Activated naive CD8-positive, alpha-beta T cell treated with anti-CD3 and anti-CD28 coated beads, Interleukin-2, amount 50 U/mL, for 16 hours (primary cell): Measurements from ENCODE around the gene MEGF6.

Experiments
- DNase-seq: peaks from one replicate; pipeline ENCODE4 v3.0.0-alpha.2; 2020; ENCODE audit warnings: low read depth, low spot score

The MEGF6 gene

GRCh38 chr1:3441410-3441847 lies 169.9 kb downstream of the MEGF6 start:
- DNase-seq: no peak

DNA sequence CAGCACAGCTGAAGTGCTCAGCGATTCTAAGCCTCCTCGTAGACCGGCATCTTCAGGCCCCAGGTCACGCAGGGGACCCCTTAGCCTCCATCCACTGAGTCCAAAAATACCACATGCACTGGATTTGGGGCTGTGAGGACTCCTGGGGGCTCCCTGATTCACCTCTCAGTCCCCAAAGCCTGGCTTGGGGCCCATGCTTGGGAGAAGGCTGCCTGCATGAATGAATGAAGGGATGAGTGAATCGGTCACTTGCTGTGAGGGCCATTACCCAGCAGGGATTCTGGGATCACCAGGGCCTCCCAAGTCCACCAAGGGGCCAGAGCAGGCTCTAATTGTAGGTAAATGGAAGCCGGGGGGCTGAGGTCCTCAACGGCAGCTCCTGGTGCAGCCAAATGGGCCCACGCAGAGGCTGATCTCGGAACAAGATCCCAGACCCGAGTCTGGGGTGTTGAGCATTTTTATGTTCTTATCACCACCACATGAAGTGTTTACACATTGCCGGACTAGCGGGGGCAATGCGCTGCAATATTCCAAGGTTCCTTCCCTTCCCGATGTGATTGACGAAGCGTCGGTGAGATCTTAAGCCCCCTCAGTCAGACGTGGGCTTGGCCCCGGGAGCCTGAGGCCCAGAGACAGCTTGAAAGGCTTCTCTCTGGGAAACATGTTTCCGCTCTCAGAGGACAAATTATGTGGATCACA lies 170.4 kb downstream of the MEGF6 start:
- DNase-seq: no peak

- DNase-seq: no peak
Observed at GRCh38 chr1:3440300-3440681, 171.0 kb downstream of the MEGF6 start.
